ENCODE data around the gene KCNIP1. TPM values are rescaled to one million over a fixed set of nuclear protein-coding genes. Genes with fewer than 3 reads are reported as not detected.
A peak's percentile ranks its signal among the peaks of the same experiment; 100 is the strongest.
"Not testable (repeated sequence)": the region's sequence is repeated elsewhere in the genome, so short reads cannot be mapped to it uniquely, and the experiment has no call there.

The KCNIP1 gene
- total RNA-seq, 1 donor from 2014 or later = 2.1 TPM

DNA sequence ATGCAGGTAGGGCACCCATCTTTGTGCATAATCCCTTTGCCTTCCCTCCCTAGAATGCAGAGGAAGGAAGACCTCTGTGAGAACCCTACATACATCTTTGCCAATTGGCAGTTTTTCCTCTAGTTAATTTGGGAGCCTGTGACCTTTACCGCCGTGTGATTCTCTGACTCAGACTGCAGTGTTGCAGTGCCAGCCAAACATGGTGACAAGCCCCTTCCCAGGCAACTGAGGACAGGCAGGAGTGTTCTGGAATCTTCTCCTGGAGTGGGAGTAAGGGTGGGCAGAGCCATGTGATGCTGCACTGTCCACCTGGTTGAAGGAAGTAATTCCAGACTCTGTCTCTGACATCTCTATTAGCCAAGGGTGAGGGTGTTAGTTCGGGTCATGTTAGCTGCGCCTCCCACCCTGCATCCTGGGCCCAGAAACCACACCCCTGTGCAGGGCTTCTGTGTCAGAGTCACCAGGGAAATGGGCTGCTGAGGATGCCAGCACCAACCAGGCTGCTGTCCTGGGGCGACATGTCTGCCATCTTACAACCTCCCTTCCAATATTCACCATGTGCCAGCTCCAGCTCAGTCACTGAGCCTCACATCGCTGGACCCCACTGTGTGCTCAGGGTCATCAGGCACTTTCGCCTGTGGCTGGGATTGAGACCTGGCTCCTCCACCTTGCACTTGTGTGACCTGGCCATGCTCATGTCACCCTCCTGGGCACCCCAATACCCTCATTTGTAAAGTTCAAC is 21.8 kb downstream of the KCNIP1 start:
- ATAC-seq (no peak), DNase-seq (ENCODE audit: low spot score) (no peak)
- intact Hi-C loops (cut with DNase I) = no loop called here

DNA sequence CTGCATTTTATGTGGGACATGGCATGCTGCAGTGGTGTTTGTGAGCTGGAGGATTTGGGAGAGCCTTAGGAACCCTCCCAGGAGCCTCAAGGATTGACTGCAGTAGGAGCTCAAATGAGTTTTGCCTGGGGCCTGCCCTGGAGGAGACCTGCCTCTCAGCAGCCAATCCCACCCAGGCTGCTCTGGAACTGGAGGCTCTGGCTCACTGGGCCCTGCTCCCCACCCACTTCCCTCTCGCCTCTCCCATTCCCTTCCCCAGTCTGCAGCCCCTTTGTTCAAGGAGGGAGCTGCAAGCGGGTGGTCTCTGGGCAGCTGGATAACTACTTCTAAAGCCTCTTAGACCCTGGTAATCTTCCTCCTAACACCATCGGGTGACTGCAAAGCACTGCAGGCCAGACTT is 24.2 kb downstream of the KCNIP1 start:
- no peak for ATAC-seq
- intact Hi-C loops (cut with DNase I) = no loop called here
- no peak for DNase-seq (ENCODE audit: low spot score)

DNA sequence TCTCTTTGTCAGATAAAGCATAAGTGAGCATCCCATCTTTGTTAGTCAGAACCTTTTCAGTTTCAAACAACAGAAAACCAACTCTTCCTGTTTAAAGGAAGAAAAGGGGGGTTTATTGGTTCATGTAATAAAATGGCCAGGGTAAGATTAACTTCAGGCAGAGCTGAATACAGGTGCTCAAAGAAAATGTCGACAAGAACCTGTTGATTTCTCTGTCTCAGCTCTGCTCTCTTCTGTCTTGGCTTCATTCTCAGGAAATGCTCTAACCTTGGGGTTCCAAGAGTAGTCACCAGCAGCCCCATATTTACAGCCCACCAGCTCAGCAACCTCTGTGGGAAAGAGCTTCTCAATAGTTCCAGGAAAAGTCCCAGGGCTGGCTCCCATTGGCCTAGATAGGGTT is 25.2 kb downstream of the KCNIP1 start:
- DNase-seq (ENCODE audit: low spot score) (no peak), ATAC-seq (no peak)
- intact Hi-C loops (cut with DNase I) = no loop called here

DNA sequence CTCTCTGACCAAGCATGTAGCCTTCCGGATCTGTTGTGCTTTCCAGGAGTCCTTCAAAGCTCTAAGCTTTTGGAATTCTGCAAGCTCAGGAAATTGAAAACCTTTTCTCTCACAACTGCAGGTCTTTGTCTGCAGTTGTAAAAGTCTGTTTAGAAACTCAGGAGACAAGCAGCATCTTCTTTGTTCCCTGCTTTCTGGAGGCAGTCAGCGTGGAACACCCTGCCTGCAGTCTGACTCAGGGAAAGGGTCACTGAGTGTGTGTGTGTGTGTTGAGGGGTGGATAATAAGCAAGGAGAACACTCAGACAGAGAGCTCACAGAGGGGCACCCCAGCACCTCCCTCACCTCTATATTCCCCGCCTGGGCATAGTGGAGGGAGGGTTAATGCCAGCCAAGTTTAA is 29.1 kb downstream of the KCNIP1 start:
- intact Hi-C loops (cut with DNase I) = no loop called here
- no peak for DNase-seq (ENCODE audit: low spot score)
- no peak for ATAC-seq

DNA sequence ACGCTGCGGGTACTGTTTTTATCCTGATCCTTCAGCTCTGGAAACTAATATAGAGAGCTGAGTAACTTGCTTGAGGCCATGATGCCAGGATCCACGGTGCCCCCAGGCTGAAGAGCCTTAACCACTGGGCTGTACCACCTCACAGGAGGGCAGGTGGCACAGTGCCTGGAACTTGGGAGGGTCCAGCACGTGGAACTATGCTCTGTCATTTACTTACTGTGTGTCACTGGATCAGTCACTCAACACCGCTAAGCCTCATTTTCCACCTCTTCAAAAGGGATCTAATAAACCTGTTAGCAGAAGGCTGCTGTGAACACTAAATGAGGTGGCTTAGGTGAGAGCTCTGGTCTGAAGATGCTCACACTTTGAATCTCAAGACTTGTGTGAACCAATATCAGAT is 29.6 kb downstream of the KCNIP1 start:
- ATAC-seq (no peak), DNase-seq (ENCODE audit: low spot score) (no peak)
- intact Hi-C loops (cut with DNase I) = no loop called here

DNA sequence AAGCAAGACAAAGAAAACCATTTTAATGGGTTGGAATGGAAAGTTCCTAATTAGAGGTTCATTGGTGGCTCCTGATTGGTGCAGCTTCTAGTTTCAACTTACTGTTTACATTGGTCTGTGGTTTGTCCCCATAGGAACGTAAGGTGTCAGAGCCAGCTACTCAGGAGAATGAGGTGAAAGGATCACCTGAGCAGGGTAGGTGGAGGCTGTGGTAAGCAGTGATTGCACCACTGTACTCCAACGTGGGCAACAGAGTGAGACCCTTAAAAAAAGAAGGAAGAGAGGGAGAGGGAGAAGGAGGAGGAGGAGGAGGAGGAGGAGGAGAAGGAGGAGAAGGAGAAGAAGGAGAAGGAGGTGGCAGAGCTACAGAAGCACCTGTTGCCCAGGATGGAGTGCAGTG is 30.4 kb downstream of the KCNIP1 start:
- DNase-seq (ENCODE audit: low spot score) (no peak), ATAC-seq (no peak)
- intact Hi-C loops (cut with DNase I) = no loop called here

DNA sequence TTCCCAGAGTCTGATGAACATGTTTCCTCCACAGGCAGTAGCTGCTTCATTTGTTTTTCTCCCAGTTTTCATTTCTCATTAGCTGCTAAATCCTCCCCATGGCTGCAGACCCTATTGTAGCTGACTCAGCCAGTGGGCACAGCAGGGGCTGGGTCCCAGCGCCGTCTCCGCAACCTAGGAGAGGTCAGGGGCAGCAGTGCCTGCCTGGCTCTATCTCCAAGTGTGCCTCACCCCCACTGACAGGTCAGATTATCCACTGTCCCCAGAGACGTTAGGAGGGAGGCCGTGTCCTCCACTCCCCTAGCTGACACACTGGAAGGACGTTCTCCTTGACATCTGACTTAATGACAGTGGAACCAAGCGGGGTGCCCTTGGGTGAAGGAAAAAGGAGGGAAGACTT is 31.1 kb downstream of the KCNIP1 start:
- intact Hi-C loops (cut with DNase I) = no loop called here
- ATAC-seq (no peak), DNase-seq (ENCODE audit: low spot score) (no peak)

DNA sequence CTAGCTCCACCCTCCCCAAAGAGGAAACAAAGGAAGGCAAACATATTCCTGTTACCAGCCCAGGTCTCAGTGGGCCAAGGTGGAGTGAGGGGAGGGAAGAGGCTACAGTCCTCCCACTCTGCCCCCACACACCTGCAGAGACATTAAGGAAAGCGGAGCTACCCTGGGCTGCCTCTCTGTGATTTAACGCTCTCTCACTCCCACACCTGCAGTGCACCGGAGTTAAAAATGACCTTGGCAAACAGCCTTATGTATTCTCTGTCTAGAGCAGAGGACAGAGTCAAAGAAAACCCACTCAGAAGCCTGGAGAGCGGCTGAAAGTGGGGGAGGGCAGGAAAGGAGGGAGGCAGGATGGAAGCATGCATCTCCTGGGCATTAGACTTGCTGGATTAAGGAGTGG is 32.7 kb downstream of the KCNIP1 start:
- intact Hi-C loops (cut with DNase I) = no loop called here
- DNase-seq (ENCODE audit: low spot score) = no peak
- ATAC-seq = no peak

DNA sequence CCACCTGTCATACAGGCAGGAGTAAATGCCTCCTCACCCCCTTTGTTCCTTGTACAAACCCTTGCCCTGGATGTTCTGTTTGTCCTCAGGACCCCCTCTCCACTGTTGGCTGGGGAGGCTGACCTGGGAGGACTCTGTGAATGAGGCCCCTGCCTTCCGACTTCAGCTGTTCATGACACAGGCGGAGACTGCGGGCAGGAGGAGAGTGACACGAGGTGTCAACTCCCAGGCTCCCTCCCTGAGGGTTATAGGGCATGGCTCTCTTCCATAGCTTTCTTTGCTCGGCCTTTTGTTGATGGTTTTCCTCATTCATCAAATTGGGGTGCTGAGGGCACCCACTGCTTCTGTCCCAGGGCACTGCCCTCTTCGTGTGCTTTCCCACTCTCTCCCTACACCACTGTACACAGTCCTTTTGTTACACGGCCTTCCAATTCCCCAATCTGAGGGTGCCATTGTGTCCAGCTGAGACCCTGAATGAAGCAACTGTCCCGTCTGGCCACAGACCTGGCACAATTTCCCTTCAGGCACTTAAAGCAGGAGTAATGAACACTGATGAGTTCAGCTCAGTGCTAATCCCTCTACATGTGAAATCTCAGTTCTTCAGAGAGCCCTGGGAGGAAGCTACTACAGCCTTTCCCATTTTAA is 33.8 kb downstream of the KCNIP1 start:
- no peak for DNase-seq (ENCODE audit: low spot score)
- intact Hi-C loops (cut with DNase I) = no loop called here
- no peak for ATAC-seq

DNA sequence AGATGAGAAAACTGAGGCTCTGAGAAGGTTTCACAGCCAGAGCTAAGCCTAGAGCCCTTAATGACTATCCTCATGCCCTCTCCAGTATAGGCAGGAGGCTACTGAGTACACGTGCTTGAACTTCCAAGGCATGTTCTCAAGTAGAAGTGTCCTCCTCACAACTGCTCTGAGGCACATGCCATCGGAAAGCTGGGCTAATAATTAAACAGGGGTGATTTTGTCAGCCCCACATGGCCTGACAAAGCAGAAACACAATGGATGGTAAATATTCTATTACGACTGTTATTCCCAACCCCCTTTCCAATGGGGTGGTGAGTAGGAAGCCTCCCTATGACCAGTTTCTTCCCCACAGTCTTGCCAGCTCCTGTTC is 34.3 kb downstream of the KCNIP1 start:
- intact Hi-C loops (cut with DNase I) = no loop called here
- DNase-seq (ENCODE audit: low spot score) (no peak), ATAC-seq (no peak)

DNA sequence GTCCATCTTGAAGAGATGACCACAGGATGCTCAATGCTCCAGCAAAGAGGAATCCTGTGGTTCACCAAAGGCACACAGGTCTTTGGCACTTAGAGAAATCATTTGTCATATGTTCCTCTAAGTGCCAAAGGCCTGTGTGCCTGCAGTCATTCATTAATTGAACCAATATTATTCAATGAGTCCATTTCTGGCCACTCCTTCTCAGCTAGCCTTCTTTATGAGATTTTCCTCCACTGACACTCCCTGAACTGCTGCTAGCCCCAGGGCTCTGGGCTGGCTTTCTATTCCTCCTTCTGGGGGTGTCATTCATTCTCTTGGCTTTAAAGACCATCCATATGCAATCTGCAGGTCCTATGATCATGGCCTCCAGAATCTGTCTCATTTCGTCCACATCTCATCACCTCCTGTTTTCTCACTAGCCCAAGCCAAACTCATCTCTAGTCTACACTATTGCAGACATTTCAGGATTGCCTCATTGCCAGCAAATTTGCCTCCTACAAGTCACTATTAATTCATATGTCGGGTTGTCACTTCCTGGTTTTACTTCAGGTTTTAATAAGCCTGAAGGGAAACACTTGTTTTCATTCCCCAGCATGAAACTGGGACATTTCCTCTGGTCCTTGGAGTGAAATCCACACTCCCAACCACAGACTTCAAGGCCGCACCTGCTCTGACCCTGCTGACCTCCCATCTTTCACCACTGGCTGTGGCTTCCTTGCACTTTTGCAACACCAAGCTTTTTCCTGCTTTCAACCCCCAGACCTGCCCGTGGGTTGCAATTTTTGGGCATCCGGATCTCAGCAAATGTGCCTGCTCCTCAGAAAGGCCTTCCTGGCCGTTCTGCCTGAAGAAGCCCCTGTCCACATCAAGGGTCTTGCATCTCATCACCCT is 35.1 kb downstream of the KCNIP1 start:
- intact Hi-C loops (cut with DNase I) = no loop called here
- DNase-seq (ENCODE audit: low spot score) (no peak), ATAC-seq (peak; percentile 21)

DNA sequence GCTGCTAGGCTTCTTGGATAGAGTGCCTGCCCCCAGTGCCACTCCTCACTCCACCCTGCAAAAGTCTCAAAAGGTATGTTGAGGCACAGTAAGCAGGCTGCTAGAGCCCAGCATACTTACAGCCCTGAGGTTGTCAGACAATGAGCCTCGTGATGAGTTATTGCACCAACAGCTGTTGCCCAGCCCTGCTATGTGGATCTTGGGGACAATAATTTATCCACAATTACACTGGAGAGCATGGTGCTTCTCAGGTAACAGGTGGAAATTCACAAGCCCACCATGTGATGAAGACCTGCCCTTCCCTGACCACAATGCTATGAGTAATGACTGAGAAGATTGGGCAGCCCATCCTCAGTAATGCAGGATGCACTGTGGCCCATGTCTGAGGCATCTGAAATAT is 36.5 kb downstream of the KCNIP1 start:
- ATAC-seq = no peak
- intact Hi-C loops (cut with DNase I) = no loop called here
- DNase-seq (ENCODE audit: low spot score) = no peak

DNA sequence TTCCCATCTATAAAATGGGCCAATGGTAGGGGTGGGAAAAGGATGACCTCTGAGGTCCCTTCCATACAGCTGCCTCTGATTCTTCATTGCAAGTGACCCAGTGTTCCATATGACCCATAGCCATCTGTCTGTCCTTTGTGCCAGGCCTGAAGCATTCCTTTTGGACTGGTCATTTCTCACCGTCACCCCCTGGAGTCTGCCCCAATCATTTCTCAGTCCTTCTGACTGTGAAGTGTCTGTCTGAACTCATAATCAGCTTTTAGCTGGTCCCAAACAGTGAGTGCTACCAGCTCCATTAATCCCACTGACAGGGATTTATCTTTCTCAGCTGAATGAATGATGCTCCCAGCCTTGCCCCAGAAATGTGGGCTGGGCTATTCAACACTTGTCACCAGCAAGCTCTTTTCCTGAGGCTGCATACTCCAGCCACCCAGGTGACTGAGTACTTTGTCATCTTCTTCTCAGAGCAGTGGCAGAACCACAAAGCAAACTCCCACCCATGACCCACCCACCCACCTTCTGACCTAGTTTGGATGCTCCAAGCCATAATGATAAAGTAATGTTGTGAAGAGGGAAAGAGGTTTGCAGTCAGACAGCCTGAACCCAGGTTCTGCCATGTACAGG is 37.4 kb downstream of the KCNIP1 start:
- no peak for ATAC-seq
- no peak for DNase-seq (ENCODE audit: low spot score)
- intact Hi-C loops (cut with DNase I) = no loop called here

DNA sequence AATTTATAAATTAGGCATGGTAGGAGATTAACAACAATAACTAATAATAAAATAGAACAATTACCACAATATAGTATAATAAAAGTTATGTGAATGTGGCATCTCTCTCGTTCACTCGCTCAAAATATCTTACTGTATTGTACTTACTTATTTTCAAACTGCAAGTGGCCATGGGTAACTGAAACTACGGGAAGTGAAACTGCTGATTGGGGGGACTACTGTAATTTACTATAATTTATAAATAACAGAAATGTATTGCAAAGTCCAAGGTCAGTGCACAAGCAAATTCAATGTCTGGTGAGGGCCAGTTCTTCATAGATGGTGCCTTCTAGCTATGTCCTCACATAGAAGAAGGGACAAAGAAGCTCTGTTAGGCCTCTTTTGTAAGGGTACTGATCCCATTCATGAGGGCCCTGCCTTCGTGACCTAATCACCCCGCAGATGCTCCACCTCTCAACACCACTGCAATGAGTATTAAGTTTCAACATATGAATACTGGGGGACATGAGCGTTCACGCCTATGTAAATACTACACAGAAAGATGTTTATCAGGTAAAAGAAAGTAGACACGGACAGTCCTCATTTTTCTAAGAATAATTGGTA is 39.0 kb downstream of the KCNIP1 start:
- intact Hi-C loops (cut with DNase I) = no loop called here
- no peak for DNase-seq (ENCODE audit: low spot score)
- ATAC-seq = peak; percentile 85

DNA sequence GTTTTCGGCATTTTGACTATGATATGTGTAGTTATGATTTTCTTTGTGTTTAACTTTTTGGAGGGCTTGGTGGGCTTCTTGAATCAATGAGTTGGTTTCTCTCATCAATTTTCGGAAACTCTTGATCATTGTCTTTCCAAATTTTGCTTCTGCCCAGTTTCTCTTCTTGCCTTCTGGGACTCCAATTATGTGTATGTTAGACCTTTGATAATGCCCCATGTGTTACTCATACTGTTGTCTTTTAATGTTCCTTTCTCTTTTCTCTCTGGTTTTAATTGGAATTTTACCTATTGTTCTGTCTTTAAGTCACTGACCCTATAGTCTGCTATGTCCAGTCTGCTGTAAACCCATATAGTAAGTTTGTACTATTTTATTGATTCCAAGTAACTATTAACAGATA is 41.5 kb downstream of the KCNIP1 start:
- intact Hi-C loops (cut with DNase I) = no loop called here
- DNase-seq (ENCODE audit: low spot score) (no peak), ATAC-seq (no peak)

DNA sequence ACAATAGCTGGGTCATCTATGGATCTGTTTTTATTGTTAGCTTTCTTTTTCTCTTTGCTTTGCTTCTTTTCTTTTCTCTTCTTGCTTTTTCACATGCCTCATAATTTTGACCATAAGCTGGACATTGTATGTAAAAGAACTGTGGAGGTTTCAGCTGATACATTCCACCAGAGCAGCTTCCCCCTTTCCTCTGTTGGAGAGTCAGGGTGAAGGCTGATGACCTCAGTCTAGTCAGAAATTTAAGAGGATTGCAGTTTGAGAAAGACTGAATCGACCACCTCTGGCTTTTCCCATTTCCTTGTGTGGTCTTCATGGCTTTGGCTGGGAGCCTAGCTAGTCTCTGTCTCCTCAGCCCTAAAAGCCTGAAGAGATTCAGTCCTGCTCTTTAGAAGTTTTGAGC is 42.0 kb downstream of the KCNIP1 start:
- ATAC-seq (no peak), DNase-seq (ENCODE audit: low spot score) (no peak)
- intact Hi-C loops (cut with DNase I) = no loop called here

DNA sequence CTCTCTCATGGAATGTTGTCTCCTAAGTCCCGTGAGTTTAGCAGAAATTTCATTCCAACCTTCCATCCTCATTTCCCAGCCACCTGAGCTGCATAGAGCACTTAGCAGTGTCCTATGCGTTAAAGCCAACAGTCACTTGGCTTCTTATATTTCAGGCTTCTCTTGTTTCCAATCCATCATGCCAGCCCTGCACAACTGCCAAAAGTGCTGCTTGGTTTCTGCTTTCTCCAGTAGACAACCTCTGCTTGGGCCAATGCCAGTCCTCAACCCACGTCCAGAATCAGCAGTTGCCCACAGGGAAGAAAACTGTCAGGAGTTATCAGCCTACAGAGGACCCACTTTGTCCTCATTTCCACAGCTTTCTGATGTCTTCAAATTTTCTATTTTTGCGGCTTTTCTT is 42.5 kb downstream of the KCNIP1 start:
- ATAC-seq (no peak), DNase-seq (ENCODE audit: low spot score) (no peak)
- intact Hi-C loops (cut with DNase I) = no loop called here

DNA sequence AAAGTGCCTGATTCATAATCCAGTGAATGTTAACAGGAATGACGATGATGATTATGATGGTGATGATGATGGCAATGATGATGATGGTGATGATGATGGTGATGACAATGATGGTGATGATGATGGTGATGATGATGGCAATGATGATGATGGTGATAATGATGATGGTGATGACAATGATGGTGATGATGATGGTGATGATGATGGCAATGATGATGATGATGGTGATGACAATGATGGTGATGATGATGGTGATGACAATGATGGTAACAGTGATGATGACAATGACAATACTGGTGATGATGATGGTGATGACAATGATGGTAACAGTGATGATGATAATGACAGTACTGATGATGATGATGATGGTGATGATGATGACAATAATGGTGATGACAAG is 46.6 kb downstream of the KCNIP1 start:
- DNase-seq (ENCODE audit: low spot score); intact Hi-C loops (cut with DNase I); ATAC-seq: not testable (repeated sequence)

DNA sequence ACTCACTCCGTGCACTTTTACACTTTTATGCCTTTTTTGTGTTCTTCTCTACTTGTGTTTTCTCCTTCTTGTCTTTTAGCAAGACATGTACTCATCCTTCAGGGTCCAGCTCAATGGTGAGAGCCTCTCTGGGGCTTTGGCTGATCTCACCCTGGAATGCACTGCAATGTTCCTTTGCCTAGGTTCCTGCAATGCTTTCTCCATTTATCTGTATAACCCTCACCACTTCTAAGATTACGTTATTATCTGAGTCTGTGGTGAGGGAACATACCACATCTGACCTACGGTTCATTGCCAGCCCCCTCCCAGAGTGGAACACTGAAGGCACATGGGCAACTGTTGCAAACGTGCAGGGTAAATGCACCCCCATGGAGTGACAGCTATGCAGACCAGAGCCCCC is 47.3 kb downstream of the KCNIP1 start:
- intact Hi-C loops (cut with DNase I) = no loop called here

More for the DNA sequence above, 47.3 kb downstream of the KCNIP1 start:
- DNase-seq (ENCODE audit: low spot score) = no peak
- ATAC-seq = no peak

Data from sciatic nerve (tissue), 2 donors.